Loucy (cell line): ENCODE measurements around the gene YBX3.

Experiments used
- CTCF ChIP-seq: fragments of 200-600 bp; sonication (generic); conservative IDR thresholded peaks from 2 replicates; pipeline ENCODE4 v1.5.1; 2014; ENCODE audit warnings: mild to moderate bottlenecking, antibody characterized with exemption, low read length
- EZH2phosphoT487 ChIP-seq: fragments of 200-600 bp; IDR thresholded peaks from 2 replicates; pipeline ENCODE4 v1.6.1; 2018; ENCODE audit warnings: antibody characterized with exemption, mild to moderate bottlenecking, moderate library complexity, borderline replicate concordance

DNA sequence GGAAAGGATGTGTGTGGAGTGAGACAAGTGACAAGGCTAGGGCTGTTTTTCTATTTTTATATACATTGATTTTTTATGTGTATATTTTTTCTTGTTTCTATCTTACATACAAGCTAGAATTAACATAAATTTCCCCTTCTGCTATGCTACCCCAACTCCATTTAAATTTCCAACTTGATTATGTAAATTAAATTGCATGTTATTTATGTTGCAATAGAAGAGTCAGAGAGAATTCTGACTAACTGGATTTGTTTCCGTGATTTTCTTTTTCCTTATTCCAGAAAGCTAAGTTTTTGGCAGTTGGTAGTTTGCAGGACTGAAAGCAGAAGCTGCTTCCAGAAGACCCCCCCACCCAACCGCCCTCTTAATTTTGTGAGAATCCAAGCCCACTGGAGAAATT is 8.9 kb upstream of the YBX3 start:
- TF ChIP-seq CTCF (no peak), EZH2phosphoT487 (no peak)
